ENCODE results near the gene OMA1.
"Not testable (repeated sequence)": the region's sequence is repeated elsewhere in the genome, so short reads cannot be mapped to it uniquely, and the experiment has no call there.

OMA1 gene

GRCh38 chr1:58528518-58528917, 18.0 kb downstream of the OMA1 start:
- DNase-seq (ENCODE audit: low read depth in 2 of 2) = no peak

DNA sequence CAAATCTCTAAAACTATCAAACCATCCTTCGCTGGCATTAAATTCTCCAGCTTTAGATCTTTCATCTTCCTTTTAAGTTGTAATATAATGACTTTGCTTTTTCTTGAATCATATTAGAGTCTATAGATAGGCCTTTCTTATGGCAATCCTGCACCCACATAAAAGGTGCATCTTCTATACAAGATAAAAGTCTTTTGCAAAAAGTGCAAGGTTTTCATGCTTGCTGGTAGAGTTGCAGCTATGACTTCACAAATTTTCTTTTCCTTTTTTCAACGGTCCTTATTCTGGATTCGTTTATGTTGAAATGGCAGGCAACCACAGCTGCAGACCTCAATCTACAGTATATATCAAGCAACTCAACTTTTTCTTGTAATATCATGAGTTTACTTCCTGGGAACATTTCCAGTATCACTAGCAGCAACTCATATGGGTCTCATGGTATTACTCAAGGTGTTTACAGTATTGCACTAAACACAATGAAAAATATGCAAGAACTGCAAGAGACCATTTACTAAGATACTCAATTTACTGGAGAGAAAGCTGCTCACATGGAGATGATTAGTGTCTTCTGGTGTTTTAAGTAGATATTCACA, 22.1 kb downstream of the OMA1 start:
- DNase-seq (ENCODE audit: low read depth in 2 of 2) = no peak

GRCh38 chr1:58515794-58516401, 30.6 kb downstream of the OMA1 start:
- DNase-seq (ENCODE audit: low read depth in 2 of 2) = peak in 1 of 2 donors; percentile 9

GRCh38 chr1:58513956-58514355, 32.6 kb downstream of the OMA1 start:
- no peak for DNase-seq (ENCODE audit: low read depth in 2 of 2)

- no peak for DNase-seq (ENCODE audit: low read depth in 2 of 2)
Observed at GRCh38 chr1:58508629-58509028, 37.9 kb downstream of the OMA1 start.

DNA sequence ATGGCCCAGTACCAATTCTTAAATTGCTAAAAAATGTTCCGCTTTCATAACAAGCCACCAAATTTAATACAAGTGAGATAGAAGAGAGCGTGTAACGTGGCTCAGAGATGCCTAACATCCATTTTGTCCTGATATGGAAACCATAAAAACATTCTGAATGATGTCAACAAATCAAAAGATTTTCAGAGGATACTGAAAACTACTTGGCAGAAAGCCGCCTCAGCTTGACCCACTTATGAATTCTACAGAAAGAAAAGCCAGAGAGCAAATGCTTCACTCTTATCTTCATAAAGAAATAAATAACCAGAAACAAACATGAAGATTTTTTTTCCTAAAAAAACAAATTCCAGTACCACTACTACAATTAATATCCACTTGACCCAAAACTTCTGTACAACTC, 41.2 kb downstream of the OMA1 start:
- no peak for DNase-seq (ENCODE audit: low read depth in 2 of 2)

- DNase-seq (ENCODE audit: low read depth in 2 of 2) = no peak
Observed at GRCh38 chr1:58502519-58502918, 44.0 kb downstream of the OMA1 start.

- DNase-seq (ENCODE audit: low read depth in 2 of 2) = no peak
Observed at GRCh38 chr1:58500043-58500442, 46.5 kb downstream of the OMA1 start.

GRCh38 chr1:58497499-58497898, 49.0 kb downstream of the OMA1 start:
- DNase-seq (ENCODE audit: low read depth in 2 of 2) = no peak

GRCh38 chr1:58496042-58496441, 50.5 kb downstream of the OMA1 start:
- DNase-seq (ENCODE audit: low read depth in 2 of 2) = no peak

- not testable (repeated sequence) for DNase-seq (ENCODE audit: low read depth in 2 of 2)
Observed at GRCh38 chr1:58488914-58489313, 57.6 kb downstream of the OMA1 start.

DNA sequence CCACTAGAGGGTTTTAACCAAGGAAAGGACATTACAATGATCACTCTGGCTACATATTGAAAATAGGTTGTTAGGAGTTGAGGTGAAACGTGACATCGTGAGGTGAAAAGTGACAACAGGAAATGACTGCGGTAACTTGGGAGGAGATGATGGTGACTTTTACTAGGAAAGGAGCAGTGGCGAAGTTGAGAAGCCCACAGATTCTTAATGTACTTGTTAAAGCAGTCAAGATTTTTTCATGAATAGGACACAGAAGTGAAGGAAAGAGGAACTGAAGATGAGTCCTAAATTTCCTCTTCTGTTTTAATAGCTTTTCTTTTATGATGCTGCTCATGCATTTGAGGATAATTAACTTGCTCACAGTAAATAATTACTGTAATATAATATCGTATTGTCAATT, 59.5 kb downstream of the OMA1 start:
- no peak for DNase-seq (ENCODE audit: low read depth in 2 of 2)

GRCh38 chr1:58481962-58482361, 64.6 kb downstream of the OMA1 start:
- no peak for DNase-seq (ENCODE audit: low read depth in 2 of 2)

DNA sequence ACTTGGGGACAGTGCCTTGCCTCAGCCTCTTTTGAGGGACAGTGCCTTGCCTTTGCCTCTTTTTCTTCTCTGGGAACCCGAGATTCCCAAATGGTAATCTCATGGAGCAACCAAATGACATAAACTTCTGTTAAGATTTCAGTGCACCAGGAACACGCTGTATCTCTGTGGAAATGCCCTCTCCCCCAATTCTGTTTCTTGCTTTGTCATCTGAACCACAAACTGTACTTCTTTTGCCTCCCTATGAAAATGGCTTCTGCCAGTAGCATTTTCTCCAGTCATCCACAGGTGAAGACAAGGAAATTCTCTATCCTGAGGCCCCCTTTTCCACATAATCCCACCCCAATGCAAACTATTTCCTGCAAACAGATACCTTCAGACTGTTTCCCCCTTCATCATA, 66.3 kb downstream of the OMA1 start:
- no peak for DNase-seq (ENCODE audit: low read depth in 2 of 2)

DNA sequence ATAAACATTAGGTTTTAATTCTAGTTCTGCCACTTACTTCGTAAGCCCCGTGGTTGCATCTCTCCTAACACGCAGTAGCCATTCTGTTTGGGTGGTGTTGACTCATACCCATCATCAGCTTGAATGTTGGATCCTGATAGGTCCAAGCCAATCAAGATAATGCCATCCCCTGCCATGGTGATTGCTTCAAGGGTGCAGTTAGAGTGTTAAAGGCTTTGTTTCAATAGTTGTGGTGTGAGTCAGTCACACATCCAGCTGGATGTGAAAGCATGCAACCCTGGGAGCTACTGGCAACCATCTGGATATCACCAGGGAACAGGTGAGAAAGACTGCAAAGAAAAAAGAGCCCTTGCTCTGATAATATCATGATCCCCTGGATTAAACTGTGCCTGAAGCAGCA, 69.1 kb downstream of the OMA1 start:
- DNase-seq (ENCODE audit: low read depth in 2 of 2) = no peak

GRCh38 chr1:58476179-58476578, 70.3 kb downstream of the OMA1 start:
- DNase-seq (ENCODE audit: low read depth in 2 of 2) = no peak

GRCh38 chr1:58469476-58469875, 77.0 kb downstream of the OMA1 start:
- DNase-seq (ENCODE audit: low read depth in 2 of 2) = no peak

DNA sequence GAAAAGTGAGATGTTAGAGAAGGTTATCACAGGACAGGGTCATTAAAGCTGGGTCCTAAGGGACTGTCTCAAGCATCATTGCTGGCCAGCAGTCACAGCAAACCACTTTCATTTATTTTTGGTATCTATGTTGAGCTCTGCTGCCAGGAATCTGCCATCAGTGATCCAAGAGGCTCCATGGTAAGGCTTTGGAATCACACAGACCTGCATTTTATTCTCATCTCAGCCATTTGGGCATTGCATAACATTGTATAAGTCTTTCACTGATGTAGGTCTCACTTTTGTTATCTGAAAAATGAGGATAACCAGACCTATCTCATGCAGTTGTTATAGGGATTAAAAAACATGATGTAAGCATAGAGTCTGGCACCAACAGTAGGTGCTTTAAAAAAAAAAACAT, 77.5 kb downstream of the OMA1 start:
- DNase-seq (ENCODE audit: low read depth in 2 of 2) = no peak

DNA sequence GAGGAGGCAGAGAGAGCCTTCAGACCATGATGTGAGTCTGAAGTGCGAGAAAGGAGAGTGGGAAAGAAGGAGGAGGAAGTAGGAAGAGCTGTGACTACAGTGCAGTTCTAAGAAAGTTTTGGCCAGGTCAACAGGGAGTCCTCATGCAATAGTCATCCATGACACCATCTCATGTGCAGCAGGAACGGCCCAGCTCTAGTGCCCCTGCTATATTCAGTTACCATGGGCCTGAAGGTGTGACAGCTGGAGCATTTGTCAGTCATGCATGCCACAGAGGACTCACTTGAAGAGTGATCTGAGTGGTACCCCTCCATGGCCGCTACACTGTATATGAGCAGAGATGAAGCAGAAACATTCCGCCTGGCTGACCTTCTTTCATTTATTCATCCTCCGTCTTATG, 77.9 kb downstream of the OMA1 start:
- no peak for DNase-seq (ENCODE audit: low read depth in 2 of 2)

DNA sequence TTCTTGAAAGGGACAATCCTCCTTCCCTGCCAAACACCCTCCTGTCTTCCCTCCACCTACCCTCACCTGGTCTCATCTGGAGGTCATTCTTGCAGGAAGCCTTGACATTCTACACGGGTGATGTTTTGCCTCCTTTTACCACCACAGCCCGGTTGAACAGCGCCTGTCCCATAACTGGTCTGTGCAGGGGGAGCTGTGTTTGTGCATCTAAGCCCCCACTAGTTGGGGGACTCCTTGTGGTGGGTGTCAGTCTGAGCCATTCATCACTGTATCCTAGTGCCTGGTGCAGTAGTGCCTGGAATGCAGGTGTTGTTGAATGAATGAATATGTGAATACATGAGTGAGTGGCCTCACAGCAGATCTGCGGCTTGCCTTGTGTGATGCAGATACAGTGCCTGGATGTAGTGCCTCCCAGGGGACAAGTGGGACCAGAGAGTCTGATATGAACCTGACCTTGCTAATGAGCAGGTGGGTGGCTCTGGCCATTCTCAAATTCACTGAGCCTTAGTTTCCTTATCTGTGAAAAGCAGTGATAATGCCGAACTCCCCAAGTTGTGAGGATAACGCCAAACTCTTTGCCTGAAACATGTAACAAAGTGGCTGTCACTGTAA, 79.8 kb downstream of the OMA1 start:
- DNase-seq (ENCODE audit: low read depth in 2 of 2) = no peak

DNA sequence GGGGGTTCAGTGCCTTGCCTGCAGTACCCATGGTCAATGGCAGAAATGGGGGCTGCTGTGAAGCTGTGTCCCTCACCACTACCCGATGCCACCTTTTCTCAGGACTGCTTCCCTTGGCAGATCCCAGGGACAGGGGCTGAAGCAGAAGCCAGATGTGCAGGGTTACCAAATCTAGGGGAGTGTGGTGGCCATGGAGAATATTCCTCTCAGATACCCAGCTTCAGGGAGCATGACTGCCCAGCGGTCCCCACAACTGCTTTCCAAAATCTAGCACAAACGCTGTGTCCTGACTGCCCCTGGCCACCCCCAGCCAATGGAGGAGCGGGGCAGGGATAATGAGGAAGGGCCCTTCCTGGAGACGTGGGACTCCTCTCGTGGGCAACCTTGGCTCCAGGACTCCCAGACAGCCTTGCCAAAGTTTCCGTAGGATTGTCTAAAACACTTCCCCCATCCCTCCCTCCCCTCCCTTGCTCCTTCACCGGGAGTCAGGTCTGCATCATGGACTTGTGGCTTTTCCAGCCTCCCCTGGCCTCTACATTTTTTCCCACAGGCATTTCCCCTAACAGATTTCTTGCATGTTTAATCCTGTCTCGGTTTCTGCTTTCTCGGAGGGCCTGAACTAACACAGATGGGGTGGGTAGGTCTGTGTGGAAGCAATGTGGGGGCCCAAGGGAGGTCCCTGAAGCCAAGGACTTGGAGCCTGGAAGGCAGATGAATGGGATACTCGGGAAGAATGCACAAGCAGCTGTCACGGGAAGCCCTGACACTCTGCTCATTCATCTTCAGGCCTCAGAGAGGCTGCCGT, 80.5 kb downstream of the OMA1 start:
- DNase-seq (ENCODE audit: low read depth in 2 of 2) = no peak

DNA sequence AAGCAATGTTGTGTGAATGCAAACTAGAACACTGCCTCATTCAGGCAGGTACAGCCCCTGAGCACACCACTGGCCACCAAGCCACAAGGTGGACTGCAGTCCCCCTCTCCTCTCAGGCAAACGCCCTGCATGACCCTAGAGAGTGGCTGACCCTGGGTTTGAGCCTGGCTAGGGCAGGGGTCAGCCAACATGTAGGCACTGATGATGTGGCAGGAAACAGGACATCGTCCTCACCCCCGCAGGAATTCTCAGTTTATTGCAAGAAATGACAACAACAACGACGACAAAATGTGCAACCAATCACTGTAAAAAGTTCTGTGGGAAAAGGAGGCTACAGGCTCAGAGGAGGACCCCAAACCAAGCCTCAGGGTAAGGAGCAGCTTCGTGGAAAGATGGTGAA, 81.3 kb downstream of the OMA1 start:
- DNase-seq (ENCODE audit: low read depth in 2 of 2) = no peak

GRCh38 chr1:58460469-58460868, 86.1 kb downstream of the OMA1 start:
- no peak for DNase-seq (ENCODE audit: low read depth in 2 of 2)
